Stimulated activated CD4-positive, alpha-beta T cell treated with anti-CD3 and anti-CD28 coated beads, Interleukin-2, amount 100 ng/mL, for 24 hours (primary cell): ENCODE data around the gene C6orf62.
"Not testable (repeated sequence)": the region's sequence is repeated elsewhere in the genome, so short reads cannot be mapped to it uniquely, and the experiment has no call there.

Source experiments
- DNase-seq, 2 donors: peaks; one replicate each; pipeline ENCODE4 v3.0.0-alpha.2; 2020

C6orf62 gene

DNA sequence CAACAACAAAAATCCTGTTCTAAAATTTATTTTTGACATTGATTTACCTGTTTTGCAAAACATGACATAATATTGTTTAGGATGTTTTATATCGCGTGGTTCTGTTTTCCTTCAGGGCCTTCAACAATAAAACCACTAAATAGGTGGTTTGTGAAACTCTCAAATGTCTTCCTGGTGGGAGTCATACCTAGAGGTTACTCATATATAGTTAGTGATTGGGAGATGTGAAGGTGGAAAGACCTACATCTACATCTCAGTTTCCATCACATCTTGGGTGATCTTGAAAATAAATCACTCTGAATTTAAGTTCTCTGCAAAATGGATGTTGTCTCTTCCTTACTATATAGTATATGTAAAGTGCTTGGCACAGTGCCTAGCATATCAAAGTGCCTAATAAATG lies 22.9 kb downstream of the C6orf62 start:
- no peak for DNase-seq

DNA sequence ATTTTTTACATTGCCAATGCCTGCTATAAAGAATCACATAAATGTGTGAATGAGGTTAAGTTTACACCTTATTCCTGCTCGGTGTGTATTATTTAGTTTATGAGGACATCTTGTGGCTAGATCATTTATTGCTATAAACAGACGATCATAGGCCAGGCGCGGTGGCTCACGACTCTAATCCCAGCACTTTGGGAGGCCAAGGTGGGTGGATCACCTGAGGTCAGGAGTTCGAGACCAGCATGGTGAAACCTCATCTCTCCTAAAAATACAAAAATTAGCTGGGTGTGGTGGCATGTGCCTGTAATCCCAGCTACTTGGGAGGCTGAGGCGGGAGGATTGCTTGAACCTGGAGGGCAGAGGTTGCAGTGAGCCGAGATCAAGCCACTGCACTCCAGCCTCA lies 23.3 kb downstream of the C6orf62 start:
- peak; percentile 38 to 40 for DNase-seq

DNA sequence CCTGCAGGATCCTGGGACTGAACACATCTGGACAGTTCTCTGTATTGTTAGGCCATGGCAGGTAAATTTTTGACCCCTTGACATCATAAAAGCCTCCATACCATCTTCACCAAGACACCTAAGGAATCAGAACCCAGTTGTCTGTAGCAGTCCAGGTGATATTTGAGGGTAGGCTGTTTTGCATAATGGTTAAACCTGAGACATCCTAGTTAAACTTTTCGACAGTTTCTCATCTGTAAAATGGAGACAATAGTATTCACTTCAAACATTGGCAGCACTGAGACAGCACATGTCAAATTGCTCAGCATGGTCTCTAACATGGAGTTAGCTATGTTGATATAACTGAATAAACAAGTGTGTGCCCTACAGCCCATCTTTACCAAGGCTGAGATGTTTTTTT lies 24.8 kb downstream of the C6orf62 start:
- no peak for DNase-seq

DNA sequence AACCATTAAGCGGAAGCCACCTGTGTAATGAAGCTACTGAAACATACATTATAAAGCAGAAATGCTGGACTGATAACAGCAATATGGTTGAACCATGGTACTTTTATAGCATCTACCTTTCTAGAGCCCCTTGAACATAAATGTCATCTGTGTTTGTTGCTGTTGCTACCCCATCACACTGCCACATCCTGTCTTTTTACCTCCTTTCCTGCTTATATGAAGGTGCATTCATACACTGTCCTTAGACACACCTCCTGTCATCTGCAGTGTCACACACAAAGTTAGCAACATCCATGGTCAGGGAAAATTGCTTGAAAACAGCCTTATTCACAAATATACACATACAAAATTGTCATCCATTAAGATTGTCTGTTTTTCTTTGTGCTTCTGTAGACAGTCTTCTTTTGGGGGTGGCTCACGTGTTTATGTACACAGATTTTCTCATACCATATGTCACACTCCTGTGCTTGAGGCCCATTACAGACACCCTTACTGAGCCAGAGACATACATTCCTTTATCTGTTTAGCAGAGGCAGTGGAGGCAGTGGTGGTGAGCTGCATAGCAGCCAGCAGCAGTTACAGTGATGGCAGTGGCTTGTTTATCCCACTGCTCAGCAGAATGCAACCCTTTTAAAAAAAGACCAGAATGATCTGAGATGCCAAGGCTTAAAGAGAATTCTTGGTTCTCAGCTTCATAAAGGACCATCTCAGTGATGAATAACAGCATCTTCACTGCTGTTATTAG lies 25.9 kb downstream of the C6orf62 start:
- no peak for DNase-seq

DNA sequence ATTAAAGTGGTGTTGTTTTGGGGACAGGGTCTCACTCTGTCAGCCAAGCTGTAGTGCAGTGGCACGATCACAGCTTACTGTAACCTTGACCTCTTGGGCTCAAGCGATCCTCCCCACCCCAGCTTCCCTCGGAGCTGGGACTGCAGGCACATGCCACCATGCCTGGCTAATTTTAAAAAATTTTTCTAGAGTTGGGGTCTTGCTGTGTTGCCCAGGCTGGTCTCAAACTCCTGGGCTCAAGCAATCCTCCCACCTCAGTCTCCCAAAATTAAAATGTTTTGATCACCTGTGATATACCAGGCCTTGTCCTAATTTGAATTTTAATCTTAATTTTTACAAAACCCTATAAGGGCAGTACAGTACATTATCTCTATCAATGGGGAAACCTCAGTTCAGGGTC lies 26.5 kb downstream of the C6orf62 start:
- DNase-seq, result no peak

DNA sequence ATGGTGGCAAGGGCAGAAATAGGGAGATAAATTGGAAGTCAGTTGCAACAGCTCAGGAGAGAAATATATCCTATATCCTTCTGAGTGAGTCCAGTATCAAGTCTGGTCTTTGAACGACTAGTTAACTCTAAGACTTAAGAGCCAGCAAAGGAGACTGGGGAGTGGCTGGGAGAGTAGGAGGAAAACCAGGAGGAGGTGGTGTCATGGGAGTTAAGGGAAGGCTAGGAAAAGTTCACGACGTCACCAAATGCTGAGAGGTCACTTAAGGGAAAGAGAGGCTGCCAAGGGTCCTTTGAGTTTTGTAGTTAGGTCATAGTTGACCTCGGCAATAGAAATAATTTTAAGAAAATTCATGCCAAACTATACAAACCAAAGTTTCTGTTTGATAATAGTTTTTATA lies 27.0 kb downstream of the C6orf62 start:
- no peak for DNase-seq

DNA sequence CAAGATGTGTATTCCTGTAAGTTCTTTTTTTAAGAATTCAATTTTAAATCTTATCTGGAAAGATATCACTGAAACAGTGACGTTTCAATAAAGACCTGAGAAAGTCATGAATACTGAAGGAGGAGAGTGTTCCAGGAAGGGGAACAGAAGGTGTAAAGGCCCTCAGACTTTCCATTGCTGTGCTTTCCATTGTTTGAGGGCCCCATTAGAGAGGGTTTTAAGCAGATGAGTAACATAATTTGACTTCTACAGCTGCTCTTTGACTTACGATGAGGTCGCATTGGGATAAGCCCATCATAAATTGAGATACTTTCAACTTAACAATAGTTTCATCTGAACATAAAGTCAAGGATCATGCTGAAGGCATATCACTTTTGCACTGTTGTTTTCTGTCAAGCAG lies 27.4 kb downstream of the C6orf62 start:
- no peak for DNase-seq

DNA sequence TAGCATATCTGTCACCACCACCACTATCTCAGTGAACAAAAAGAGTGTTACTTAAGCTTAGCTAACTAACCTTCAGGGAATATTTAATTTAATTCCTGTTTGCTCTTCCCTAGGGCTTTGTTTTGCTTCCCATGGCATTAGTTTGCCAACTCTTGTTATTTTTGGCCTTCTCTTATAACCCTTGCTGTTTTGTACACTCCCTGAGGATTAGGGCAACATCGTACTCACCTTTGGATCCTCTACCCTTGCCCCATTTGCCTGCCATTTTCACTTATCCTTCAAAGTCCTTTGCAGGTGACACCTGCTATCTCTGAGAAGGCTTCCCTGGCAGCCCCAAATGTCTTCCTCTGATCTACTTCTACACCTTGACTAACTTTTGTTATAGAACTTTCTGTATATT lies 28.4 kb downstream of the C6orf62 start:
- no peak for DNase-seq

DNA sequence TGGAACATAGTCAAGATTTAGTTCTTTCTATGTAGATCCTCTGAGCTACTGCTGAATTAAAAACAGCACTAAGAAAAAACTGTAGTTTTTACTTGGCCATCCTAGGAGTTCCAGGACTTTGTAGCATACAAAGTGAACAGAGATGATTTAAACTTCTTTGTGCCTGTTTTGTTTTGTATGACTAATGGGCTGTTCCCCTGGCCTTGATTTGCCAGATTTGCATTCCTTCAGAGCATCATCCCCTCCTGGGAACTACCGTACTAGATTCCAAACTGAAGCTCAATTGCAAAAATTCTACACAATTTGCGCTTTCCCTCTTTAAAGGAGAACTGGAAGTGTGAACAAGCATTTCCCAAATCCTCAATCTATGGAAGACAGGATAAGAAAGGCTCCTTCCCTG lies 29.0 kb downstream of the C6orf62 start:
- no peak for DNase-seq

DNA sequence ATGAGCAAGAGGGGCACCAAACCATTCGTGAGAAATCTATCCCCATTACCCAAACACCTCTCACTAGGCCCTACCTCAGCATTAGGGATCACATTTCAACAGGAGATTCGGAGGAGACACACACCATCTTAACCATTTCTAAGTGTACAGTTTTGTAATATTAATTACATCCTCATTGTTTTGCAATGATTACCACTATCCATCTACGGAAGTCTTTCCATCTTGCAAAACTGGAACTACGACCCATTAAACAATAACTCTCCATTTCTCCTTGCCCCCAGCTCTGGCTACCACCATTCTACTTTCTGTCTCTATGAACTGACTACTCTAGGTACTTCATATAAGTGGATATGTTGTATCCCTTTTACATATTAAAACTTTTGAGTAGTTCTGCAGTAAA lies 32.0 kb downstream of the C6orf62 start:
- no peak for DNase-seq

DNA sequence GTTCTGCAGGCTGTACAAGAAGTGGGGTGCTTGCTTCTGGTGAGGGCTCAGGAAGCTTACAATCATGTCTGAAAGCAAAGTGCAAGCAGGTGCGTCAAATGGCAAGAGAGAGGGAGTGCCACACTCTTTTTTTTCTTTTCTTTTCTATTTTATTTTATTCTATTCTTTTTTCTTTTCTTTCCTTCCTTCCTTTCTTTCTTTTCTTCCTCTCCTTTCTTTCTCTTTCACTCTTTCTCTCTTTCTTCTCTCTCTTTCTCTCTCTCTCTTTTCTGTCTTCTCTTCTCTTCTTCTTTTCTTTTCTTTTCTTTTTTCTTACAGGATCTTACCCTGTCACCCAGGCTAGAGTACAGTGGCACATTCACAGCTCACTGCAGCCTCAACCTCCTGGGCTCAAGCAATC lies 32.5 kb downstream of the C6orf62 start:
- no peak for DNase-seq

DNA sequence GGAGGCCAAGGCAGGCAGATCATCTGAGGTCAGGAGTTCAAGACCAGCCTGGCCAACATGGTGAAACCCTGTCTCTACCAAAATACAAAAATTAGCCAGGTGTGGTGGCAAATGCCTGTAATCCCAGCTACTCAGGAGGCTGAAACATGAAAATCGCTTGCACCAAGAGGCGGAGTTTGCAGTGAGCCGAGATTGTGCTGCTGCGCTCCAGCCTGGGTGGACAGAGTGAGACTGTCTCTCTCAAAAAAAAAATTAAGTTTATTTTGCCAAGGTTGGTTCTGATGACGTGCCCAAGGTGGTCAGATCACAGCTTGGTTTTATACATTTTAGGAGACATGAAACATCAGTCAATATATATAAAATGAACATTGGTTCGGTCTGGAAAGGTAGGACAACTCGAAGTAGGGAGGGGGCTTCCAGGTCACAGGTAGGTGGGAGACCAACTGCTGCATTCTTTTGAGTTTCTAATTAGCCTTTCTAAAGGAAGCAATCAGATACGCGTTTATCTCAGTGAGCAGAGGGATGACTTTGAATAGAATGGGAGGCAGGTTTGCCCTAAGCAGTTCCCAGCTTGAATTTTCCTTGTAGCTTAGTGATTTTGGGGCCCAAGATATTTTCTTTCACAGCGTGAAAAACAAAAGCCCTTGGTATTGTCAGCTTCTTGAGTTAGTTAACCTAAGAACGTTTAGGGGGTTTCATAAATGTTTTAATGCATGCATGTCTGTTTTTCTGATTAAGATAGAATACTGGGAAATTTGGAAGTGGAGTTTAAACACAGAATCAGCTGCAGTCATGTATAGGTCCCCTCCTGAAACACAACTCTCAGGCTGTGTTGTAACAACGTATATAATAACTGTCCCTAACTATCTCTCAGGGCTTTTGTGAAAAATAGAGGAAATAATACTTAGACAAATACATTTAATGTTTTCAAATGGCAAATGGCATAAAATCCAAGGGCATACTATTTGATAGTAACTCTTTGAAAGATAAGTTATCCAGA lies 35.4 kb downstream of the C6orf62 start:
- DNase-seq, result no peak

DNA sequence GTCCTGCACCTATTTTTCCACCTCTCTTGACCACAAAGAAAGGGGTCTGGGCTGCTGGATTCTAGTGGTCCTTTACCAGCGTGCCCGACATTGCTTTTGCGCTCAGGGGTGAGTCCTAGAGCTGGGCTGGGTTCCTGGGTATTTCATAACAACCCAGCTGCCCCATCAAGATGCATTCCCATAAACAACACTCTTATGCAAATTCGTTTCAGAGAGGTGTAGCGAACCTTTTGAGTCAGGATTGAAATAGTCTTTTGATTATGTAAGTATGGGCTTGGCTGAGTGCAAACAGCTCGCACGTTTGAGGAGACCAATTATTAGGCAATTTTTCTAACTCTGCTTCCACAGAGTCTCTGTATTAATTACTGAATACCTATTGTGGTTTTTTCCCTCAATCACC lies 38.4 kb downstream of the C6orf62 start:
- no peak for DNase-seq

DNA sequence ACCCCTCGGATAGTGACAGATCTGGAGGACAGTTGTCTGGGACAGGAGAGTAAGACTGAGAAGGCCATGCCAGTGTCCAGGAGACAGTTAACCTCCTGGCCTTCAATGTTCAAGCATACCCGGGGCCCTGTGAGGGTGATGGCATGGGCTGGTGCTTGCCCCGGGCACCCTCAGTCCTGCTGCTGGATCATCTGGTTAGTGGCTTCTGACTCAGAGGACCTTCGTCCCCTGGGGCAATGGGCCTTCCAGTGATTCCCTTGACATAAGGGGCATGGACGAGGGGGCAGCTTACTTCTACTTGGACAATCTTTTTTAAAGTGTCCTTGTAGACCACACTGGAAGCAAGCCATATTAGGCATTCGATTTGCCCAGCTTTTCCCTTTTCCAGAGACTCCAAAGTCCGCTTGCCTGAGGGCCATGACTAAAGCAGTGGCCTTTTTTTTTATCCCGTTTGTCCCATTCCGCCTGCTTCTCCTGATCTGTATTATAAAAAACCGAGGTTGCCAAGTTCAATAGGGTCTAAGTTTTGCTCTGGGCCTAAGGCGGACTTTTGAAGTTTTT lies 40.1 kb downstream of the C6orf62 start:
- DNase-seq, result not testable (repeated sequence)

DNA sequence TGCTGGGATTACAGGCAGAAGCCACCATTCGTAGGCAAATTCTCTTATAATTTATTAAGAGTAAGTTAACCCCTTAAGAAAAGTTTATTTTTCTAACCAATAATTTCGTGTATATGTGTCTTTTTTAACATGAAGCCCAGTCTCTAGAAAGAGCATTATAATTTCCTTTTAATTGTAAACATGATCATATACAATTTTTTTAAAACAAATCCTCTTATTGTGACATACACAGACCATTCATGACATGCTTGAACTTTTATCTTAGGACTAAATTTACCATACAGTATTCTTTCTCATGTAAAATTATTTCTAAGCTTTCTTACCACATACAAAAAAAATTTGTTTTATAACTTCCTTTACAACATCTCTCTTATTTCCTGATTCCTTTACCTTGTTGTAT lies 45.3 kb downstream of the C6orf62 start:
- no peak for DNase-seq

DNA sequence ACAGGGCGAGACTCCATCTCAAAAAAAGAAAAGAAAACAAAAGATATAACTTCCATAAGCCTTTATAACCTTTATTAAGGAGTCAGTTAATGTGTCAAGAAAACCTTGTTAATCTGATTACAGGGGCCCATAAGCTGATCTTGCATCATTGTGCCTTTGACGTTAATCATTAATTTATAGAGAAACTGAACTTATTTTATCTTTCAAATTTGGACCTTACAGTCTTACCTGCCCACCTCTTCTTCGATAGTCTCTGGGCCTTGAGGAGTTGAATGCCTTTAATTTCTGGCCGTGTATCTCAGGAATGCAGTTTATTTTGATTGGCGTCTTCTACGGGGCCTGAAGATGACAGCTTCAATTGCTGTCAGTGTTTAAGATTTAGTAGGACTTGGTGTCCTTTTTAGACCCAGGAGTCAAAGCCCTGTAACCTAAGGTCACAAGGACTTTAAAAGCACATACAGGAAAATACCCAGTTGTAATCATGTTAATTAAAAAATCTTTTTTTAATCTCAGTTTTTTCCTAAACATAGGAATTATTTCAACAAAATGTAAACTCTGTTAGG lies 46.3 kb downstream of the C6orf62 start:
- DNase-seq, result no peak

DNA sequence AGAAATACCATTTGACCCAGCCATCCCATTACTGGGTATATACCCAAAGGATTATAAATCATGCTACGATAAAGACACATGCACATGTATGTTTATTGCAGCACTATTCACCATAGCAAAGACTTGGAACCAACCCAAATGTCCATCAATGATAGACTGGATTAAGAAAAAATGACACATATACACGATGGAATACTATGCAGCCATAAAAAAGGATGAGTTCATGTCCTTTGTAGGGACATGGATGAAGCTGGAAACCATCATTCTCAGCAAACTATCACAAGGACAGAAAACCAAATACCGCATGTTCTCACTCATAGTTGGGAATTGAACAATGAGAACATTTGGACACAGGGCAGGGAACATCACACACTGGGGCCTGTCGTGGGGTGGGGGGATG lies 47.9 kb downstream of the C6orf62 start:
- not testable (repeated sequence) for DNase-seq

DNA sequence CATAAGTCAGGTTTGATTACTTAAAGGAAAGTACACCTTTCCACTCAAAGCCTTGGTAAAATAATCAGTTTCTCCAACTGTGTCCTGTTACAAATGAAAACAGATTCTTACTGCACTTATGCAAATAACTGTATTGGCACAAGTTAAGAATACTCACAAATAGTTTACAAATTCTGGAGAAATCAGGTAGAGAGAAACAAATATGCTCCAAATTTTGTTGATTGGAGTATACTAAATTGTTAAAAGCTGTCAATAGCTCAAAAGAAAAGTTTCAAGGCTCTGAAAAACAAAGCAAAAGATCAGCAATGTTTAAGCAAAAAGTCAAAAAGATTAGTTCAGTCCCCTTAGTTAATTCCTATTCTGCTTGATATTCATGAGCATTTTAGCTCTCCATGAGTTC lies 48.5 kb downstream of the C6orf62 start:
- not testable (repeated sequence) for DNase-seq

DNA sequence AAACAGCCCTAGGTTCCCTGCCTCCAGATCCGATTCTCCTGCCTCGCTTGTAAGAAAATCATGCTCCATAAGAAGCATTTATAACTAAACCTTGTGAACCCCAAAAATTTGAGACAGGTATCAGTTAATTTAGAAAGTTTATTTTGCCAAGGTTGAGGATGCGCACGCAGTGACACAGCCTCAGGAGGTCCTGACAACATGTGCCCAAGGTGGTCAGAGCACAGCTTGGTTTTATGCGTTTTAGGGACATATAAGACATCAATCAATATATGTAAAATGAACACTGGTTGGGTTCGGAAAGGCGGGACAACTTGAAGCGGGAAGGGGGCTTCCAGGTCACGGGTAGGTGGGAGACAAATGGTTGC lies 50.0 kb downstream of the C6orf62 start:
- no peak for DNase-seq

DNA sequence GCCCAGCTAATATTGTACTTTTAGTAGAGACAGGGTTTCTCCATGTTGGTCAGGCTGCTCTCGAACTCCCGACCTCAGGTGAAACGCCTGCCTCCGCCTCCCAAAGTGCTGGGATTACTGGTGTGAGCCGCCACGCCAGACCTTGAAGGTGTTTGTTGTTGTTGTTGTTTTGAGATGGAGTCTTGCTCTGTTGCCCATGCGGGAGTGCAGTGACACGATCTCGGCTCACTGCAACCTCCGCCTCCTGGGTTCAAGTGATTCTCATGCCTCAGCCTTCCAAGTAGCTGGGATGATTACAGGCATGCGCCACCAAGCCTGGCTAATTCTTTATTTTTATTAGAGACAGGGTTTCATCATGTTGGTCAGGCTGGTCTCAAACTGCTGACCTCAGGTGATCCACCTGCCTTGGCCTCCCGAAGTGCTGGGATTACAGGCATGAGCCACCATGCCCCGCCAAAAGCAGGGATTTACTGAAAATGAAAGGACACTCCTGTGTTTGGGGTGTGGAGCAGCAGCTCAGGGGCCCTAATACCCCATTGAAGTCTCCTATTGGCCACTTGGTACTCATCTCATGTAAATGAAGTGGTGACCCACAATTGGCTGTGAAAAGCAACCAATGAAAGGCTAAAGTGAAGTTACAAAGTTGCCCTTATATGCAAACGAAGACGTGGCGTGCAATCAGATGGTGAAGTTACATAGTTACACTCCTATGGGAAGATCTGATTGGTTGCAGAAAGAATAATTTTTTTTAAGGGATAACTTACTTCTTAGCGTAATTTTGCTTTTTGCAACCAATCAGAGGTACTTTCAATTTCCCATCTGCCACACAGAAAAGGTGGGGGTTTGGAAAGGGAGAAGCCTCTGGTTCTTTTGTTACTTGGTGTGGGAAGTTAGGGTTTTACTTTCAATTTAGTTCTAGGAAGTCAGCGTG lies 50.6 kb downstream of the C6orf62 start:
- DNase-seq, result not testable (repeated sequence)

DNA sequence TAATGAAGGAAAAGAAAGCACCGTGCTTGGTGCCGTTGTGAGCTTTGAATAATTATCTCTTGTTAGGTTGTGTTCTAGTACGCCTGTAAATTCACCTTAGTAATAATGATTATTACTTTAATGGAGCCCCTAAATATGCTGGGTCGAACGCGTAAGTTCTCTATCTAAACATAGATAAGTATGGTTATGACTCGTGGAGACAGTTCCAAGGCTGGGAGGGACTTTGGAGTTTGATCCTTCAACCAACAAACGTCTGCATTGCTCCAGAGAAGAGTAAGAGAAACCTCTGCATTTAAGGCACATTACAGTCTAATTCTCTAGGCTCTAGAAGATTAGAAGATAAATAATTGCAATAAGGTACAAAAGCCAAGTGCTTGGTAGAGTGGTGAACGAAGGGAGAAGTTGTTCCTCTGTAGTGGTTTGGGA lies 51.6 kb downstream of the C6orf62 start:
- DNase-seq, result no peak

DNA sequence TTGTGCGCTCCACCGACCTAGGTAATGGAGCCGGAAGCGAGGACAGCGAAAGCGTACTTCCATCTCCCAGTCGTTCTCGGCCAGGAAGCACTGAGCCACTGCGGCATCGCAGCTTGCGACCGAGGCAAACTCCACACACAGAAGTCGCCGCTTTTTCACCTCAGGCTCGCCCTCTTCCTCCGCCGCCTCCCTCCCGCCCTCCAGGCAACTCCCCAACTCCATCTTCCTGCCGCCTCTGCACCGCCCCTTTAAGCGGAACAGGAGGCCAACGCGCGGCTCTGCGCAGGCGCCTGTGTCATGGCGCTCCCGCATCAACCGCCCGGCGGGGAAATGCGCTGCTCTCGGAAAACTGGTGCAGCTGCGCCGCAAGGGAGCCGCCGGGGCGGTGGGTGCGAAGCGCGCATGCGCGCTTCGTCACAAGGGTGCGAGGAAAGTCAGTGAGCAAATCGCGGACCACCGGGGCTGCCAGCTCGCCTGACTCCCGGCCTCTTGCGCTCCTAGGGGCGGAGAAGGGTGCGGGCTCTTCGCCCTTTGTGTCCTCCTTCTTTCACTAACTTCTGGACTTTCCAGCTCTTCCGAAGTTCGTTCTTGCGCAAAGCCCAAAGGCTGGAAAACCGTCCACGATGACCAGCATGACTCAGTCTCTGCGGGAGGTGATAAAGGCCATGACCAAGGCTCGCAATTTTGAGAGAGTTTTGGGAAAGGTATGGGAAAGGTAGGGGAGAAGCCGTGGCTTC lies 52.1 kb downstream of the C6orf62 start, which contains the start of the genes ACOT13 and TDP2:
TSS of gene ACOT13 (plus strand) at position 437 of the 737 bp plus-strand sequence. CDS start at position 624, 187 bp downstream.
TSS of gene TDP2 (minus strand) at position 259 of the 737 bp plus-strand sequence. CDS start at position 222, 37 bp downstream.
- peak; percentile 95 for DNase-seq
